DOHH2 (cell line): ENCODE measurements around the gene TP53AIP1.

ENCODE experiments used
- H3F3A ChIP-seq: fragments of 200-600 bp; sonication (generic), shearing (Covaris generic); 2 replicates; pipeline ENCODE4 v1.6.0; 2016; ENCODE audit warnings: antibody characterized with exemption, mild to moderate bottlenecking; ENCODE audit not compliant: control insufficient read depth, insufficient read depth
- H3K27ac ChIP-seq: fragments of 200-600 bp; sonication (generic); 2 replicates; pipeline ENCODE4 v1.5.1; 2014; ENCODE audit warnings: low read depth, mild to moderate bottlenecking, low read length, moderate library complexity
- H3K27me3 ChIP-seq: fragments of 200-600 bp; sonication (generic); 2 replicates; pipeline ENCODE4 v1.6.1; 2014; ENCODE audit warnings: mild to moderate bottlenecking, low read length, mixed read lengths; ENCODE audit not compliant: control insufficient read depth
- H3K36me3 ChIP-seq: fragments of 200-600 bp; sonication (generic); 2 replicates; pipeline ENCODE4 v1.6.1; 2014; ENCODE audit warnings: mild to moderate bottlenecking, low read length, moderate library complexity, mixed read lengths; ENCODE audit not compliant: control insufficient read depth
- H3K4me1 ChIP-seq: fragments of 200-600 bp; sonication (generic); 2 replicates; pipeline ENCODE4 v1.6.1; 2014; ENCODE audit warnings: mild to moderate bottlenecking, low read length, mixed read lengths; ENCODE audit not compliant: control insufficient read depth
- H3K4me2 ChIP-seq: fragments of 200-600 bp; sonication (generic); 2 replicates; pipeline ENCODE4 v1.6.0; 2014; ENCODE audit warnings: mild to moderate bottlenecking, low read length, moderate library complexity
- H3K4me3 ChIP-seq: fragments of 200-600 bp; sonication (generic); 2 replicates; pipeline ENCODE4 v1.5.1; 2014; ENCODE audit warnings: mild to moderate bottlenecking, low read length, mixed read lengths
- H3K79me2 ChIP-seq: fragments of 200-600 bp; sonication (generic); 2 replicates; pipeline ENCODE4 v1.6.1; 2014; ENCODE audit warnings: mild to moderate bottlenecking, low read length, mixed read lengths; ENCODE audit not compliant: control insufficient read depth
- H3K9me2 ChIP-seq: fragments of 200-600 bp; sonication (generic); replicated peaks from 2 replicates; pipeline ENCODE4 v1.6.1; 2014; ENCODE audit warnings: mild to moderate bottlenecking, low read length, mixed read lengths; ENCODE audit not compliant: control insufficient read depth
- H3K9me3 ChIP-seq: fragments of 200-600 bp; sonication (generic); 2 replicates; pipeline ENCODE4 v1.6.1; 2014; ENCODE audit warnings: antibody characterized with exemption, low read length, mixed read lengths; ENCODE audit not compliant: control insufficient read depth, insufficient read depth
- H4K20me1 ChIP-seq: fragments of 200-600 bp; sonication (generic); 2 replicates; pipeline ENCODE4 v1.6.0; 2014; ENCODE audit warnings: low read depth, mild to moderate bottlenecking, antibody characterized with exemption, low read length, moderate library complexity; ENCODE audit not compliant: control insufficient read depth, insufficient read depth
- EZH2phosphoT487 ChIP-seq: fragments of 200-600 bp; sonication (generic); IDR thresholded peaks from 2 replicates; pipeline ENCODE4 v1.6.1; 2017; ENCODE audit warnings: borderline replicate concordance, mild to moderate bottlenecking, antibody characterized with exemption, low read length, moderate library complexity, mixed read lengths
- TF ChIP-seq, protein P1 (sequence below): fragments of 200-600 bp; sonication (generic); IDR thresholded peaks from one replicate; pipeline ENCODE4 v1.5.1; 2014; ENCODE audit warnings: antibody characterized with exemption, mild to moderate bottlenecking, low read depth, low read length; ENCODE audit not compliant: poor library complexity, severe bottlenecking

Gene TP53AIP1

DNA sequence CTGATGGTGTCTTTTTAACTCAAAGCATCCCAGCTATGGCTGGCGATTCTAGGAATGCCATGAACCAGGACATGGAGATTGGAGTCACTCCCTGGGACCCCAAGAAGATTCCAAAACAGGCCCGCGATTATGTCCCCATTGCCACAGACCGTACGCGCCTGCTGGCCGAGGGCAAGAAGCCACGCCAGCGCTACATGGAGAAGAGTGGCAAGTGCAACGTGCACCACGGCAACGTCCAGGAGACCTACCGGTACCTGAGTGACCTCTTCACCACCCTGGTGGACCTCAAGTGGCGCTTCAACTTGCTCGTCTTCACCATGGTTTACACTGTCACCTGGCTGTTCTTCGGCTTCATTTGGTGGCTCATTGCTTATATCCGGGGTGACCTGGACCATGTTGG, 31.4 kb downstream of the TP53AIP1 start:
- Histone ChIP-seq H3K9me3 (no peaks in the 10 kb centered on the region), H3K27me3 (peaks cover 40% of the 10 kb centered on the region), H4K20me1 (no peaks in the 10 kb centered on the region), H3K79me2 (no peaks in the 10 kb centered on the region), H3K27ac (no peak overlapping the region), H3K4me3 (no peak overlapping the region), H3K9me2 (no peaks in the 10 kb centered on the region), H3F3A (no peaks in the 10 kb centered on the region), H3K4me1 (peaks cover 1% of the 10 kb centered on the region), H3K4me2 (no peak overlapping the region), H3K36me3 (no peaks in the 10 kb centered on the region)
- no peak for TF ChIP-seq EZH2phosphoT487
- TF ChIP-seq, protein P1, sequence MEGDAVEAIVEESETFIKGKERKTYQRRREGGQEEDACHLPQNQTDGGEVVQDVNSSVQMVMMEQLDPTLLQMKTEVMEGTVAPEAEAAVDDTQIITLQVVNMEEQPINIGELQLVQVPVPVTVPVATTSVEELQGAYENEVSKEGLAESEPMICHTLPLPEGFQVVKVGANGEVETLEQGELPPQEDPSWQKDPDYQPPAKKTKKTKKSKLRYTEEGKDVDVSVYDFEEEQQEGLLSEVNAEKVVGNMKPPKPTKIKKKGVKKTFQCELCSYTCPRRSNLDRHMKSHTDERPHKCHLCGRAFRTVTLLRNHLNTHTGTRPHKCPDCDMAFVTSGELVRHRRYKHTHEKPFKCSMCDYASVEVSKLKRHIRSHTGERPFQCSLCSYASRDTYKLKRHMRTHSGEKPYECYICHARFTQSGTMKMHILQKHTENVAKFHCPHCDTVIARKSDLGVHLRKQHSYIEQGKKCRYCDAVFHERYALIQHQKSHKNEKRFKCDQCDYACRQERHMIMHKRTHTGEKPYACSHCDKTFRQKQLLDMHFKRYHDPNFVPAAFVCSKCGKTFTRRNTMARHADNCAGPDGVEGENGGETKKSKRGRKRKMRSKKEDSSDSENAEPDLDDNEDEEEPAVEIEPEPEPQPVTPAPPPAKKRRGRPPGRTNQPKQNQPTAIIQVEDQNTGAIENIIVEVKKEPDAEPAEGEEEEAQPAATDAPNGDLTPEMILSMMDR = no peak

DNA sequence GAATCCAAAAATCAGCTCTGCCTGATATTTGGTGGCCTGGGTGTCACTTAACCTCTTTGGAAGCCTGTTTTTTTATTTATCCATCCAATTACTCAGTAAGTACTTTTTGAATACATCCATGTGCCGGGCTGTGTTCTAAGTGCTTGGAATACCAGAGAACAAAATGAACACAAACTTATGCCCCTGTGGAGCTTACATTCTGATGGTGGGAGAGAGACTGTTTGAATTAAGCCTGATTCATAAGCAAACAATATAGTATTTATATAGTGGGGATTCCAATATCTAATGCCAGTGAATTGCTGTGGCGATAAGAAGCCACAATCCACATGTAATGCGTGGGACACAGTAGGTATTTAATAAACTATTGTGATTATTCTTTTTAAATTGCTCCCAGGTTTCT, 32.1 kb downstream of the TP53AIP1 start:
- Histone ChIP-seq H4K20me1 (no peaks in the 10 kb centered on the region), H3K4me2 (no peak overlapping the region), H3F3A (no peaks in the 10 kb centered on the region), H3K4me1 (peaks cover 5% of the 10 kb centered on the region), H3K9me2 (no peaks in the 10 kb centered on the region), H3K36me3 (no peaks in the 10 kb centered on the region), H3K27me3 (peaks cover 44% of the 10 kb centered on the region), H3K27ac (no peak overlapping the region), H3K79me2 (no peaks in the 10 kb centered on the region), H3K9me3 (no peaks in the 10 kb centered on the region), H3K4me3 (no peak overlapping the region)
- TF ChIP-seq, protein P1 = no peak
- TF ChIP-seq EZH2phosphoT487 = no peak

DNA sequence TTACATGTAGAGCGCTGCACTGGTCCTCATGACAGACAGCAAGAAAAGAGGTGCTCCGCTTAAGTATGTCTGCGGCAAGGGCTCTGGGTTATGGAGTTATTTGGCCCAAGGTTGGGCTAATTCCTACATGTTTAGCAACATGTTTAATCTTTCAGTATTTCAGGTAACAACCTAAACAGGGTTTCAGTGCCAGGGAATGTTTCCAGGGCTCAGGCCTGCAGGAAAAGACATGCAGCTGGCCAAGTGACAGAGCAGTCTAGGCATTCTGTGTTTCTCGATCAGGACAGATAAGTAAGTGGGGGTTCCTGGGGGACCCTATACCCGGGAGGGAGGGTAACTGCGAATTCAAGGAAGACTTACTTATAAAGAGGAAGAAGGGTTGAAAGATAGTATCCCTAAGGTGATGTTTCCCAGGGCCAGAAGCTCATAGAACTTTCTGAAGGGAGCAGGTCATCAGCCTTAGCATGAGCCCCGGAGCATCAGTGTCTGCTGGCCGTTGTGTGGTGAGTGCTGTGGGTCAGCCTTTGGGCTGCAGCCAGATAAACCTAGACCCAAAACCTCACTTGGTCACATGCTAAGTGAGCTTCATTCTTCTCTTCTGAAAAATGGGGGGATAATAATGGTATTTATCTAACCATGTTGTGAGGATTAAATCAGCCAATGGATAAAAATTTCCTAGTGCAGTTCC, 33.1 kb downstream of the TP53AIP1 start:
- Histone ChIP-seq H3K36me3 (no peaks in the 10 kb centered on the region), H3K79me2 (no peaks in the 10 kb centered on the region), H3K4me2 (no peak overlapping the region), H3K27ac (no peak overlapping the region), H3K27me3 (peaks cover 52% of the 10 kb centered on the region), H3K4me3 (no peak overlapping the region), H3K9me3 (no peaks in the 10 kb centered on the region), H3K9me2 (no peaks in the 10 kb centered on the region), H3F3A (no peaks in the 10 kb centered on the region), H4K20me1 (no peaks in the 10 kb centered on the region), H3K4me1 (peaks cover 11% of the 10 kb centered on the region)
- TF ChIP-seq EZH2phosphoT487 = no peak
- TF ChIP-seq, protein P1 = no peak
